Tibial nerve (tissue), 4 donors: ENCODE results near the gene ATXN7L1. TPM values are rescaled to one million over a fixed set of nuclear protein-coding genes. Genes with fewer than 3 reads are reported as not detected.

Source experiments
- DNase-seq, 2 donors: peaks; one replicate each; pipeline ENCODE4 v3.0.0-alpha.2; 2019; ENCODE audit warnings: low spot score in 2 of 2
- H3K27ac ChIP-seq, 4 donors: fragments of 200-600 bp; sonication (generic) in 3 of 4; one replicate each; pipeline ENCODE4 v1.5.1; 2017 to 2019; ENCODE audit warnings: mild to moderate bottlenecking in 1 of 4
- H3K27me3 ChIP-seq, 2 donors: fragments of 200-600 bp; sonication (generic) in 1 of 2; one replicate each; pipeline versions ENCODE4 v1.5.1 to v1.6.0; 2017 to 2019
- H3K36me3 ChIP-seq, 3 donors: fragments of 200-600 bp; sonication (generic); one replicate each; pipeline ENCODE4 v1.5.1; 2018 to 2019
- H3K4me1 ChIP-seq, 4 donors: fragments of 200-600 bp; sonication (generic) in 3 of 4; one replicate each; pipeline ENCODE4 v1.5.1; 2017 to 2019
- H3K4me3 ChIP-seq, 4 donors: fragments of 200-600 bp; sonication (generic) in 3 of 4; one replicate each; pipeline ENCODE4 v1.5.1; 2017 to 2019; ENCODE audit warnings: mild to moderate bottlenecking in 1 of 4, moderate library complexity in 1 of 4
- H3K9me3 ChIP-seq, 4 donors: fragments of 200-600 bp; sonication (generic) in 3 of 4; one replicate each; pipeline ENCODE4 v1.5.1; 2017 to 2019
- EP300 ChIP-seq, 2 donors: sonication (generic); formaldehyde crosslinking; IDR thresholded peaks; one replicate each; pipeline ENCODE4 v1.6.1; 2017; ENCODE audit warnings: antibody characterized with exemption in 2 of 2, mild to moderate bottlenecking in 1 of 2
- POLR2A ChIP-seq, 2 donors: fragments of 450-650 bp; IDR thresholded peaks; one replicate each; pipeline ENCODE4 v1.6.1; 2017; ENCODE audit warnings: antibody characterized with exemption in 2 of 2, mild to moderate bottlenecking in 2 of 2, moderate library complexity in 2 of 2
- WGBS, 2 donors: methylation state at CpG; one replicate each; pipeline ENCODE4 v1.1.5; 2018; 5-methylcytosine and 5-hydroxymethylcytosine counted together
- total RNA-seq, 4 donors: library from RNA; depleted of rRNA; stranded (reverse); fragments of >200 nt; gene quantifications; one replicate each; pipeline ENCODE4 v1.1.0, GENCODE V29; 2016
- TF ChIP-seq, protein P1 (sequence below), 5 experiments: fragments of 200-600 bp in 3 of 5; fragments of 450-650 bp in 2 of 5; sonication (generic) in 3 of 5; IDR thresholded peaks; one replicate each; pipeline ENCODE4 v1.5.1; 2016 to 2019; ENCODE audit warnings: antibody characterized with exemption in 5 of 5, mild to moderate bottlenecking in 3 of 5, moderate library complexity in 2 of 5

The ATXN7L1 gene
- total RNA-seq, 4 donors from 2014 or later, result 14.6 to 22.5 (median 19.1) TPM

DNA sequence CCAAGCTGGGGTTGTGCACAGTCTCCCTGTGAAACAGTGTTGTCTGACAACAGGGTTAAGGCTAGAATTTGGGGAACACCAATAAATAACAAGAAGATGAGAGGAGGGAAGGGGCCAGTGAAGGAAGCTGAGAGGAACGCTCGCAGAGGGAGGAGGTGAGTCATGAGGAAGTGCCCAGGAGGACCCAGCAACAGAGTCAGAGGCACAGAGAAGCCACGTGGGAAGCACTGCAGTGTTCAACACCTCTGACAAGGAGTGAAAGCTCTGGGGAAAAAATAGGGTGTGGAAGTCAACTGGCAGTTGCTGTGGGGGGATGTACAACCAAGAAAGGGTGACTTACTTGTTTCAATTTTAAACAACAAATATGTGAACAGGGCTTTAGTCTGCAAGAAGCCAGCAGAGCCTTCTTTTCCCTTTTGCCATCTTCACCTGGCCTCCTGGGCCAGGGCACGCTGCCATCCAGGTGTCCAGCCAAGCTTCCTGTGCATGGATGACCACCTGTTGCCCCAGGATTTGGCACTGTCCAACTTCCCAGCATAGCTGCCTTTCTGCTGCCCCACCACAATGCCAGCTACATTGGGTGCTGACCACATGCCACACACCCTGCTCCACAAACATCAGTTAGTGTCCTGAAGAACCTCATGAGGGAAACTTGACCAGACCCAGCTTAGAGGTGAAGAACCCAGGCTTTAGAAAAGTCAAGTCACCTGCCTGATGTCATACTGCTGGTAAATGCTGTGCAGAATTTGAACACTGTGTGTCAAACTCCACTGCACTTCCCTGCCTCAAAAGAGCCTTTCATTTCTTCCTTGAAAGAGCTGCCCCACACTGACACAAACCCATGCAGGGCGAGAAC lies 69.6 kb downstream of the ATXN7L1 start:
- TF ChIP-seq EP300 (IDR thresholded peaks at IDR 0.05) (no peak), POLR2A (IDR thresholded peaks at IDR 0.05) (no peak)
- TF ChIP-seq, protein P1, sequence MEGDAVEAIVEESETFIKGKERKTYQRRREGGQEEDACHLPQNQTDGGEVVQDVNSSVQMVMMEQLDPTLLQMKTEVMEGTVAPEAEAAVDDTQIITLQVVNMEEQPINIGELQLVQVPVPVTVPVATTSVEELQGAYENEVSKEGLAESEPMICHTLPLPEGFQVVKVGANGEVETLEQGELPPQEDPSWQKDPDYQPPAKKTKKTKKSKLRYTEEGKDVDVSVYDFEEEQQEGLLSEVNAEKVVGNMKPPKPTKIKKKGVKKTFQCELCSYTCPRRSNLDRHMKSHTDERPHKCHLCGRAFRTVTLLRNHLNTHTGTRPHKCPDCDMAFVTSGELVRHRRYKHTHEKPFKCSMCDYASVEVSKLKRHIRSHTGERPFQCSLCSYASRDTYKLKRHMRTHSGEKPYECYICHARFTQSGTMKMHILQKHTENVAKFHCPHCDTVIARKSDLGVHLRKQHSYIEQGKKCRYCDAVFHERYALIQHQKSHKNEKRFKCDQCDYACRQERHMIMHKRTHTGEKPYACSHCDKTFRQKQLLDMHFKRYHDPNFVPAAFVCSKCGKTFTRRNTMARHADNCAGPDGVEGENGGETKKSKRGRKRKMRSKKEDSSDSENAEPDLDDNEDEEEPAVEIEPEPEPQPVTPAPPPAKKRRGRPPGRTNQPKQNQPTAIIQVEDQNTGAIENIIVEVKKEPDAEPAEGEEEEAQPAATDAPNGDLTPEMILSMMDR (IDR thresholded peaks at IDR 0.05), result no peak
- 66 to 71% methylated on average over 5 of the region's 5 CpGs for WGBS, 2 donors
- H3K4me1 ChIP-seq, result peaks cover 0 to 21% (median 2%) of the 10 kb centered on the region in 4 donors
- H3K36me3 ChIP-seq, result no peaks in the 10 kb centered on the region
- H3K27me3 ChIP-seq, result no peaks in the 10 kb centered on the region
- DNase-seq, result no peak
- no peak overlapping the region for H3K27ac ChIP-seq
- H3K4me3 ChIP-seq, result no peak overlapping the region
- no peaks in the 10 kb centered on the region for H3K9me3 ChIP-seq

DNA sequence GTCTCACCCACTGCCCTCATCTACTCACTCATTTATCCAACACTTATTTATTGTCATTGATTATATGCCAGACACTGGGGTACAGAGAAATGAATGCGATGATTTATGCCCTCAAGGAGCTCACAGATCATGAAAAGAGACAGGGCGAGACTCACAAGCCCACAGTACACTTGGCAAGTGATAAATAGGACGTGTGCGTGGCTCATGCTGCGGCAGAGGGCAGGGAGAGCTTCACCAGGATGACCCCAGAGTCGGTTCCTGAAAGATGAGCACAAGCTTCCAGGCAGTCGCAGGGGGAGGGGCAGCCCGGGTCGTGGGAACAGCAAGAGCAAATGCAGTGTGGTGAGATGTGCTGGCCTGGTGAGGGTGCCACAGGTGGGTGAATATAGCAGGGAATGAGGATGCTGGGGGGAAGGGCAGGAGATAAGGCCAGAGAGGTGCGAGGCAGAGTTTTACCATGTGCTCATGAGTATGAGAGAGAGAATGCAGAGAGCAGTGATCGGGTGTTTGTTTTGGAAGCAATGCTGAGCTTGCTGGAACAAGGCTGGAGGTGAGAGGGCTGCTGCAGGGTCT lies 70.9 kb downstream of the ATXN7L1 start:
- WGBS, 2 donors, result 51 to 54% methylated on average over 11 of the region's 11 CpGs
- H3K27ac ChIP-seq, result no peak overlapping the region

DNA sequence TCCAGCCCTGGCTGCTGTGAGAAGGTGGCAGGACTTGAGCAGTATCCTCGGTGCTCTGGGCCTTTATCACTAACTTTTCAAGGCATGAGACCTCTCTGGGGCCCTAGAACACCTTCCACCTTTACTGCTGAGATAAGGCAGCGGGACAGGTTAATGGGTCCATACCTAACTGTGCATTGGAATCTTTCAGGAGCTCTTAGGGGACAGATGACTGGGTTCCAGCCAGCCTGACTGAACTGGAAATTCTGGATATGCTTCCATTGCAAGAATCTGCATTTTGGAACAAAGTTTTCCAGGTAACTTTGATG lies 73.0 kb downstream of the ATXN7L1 start:
- Histone ChIP-seq H3K4me1 (peaks cover 0 to 17% (median 2%) of the 10 kb centered on the region in 4 donors), H3K27ac (no peak overlapping the region), H3K9me3 (no peaks in the 10 kb centered on the region), H3K4me3 (no peak overlapping the region), H3K27me3 (no peaks in the 10 kb centered on the region), H3K36me3 (no peaks in the 10 kb centered on the region)
- 86 to 94% methylated on average over 2 of the region's 2 CpGs for WGBS, 2 donors
- TF ChIP-seq POLR2A (IDR thresholded peaks at IDR 0.05), result no peak
- TF ChIP-seq EP300 (IDR thresholded peaks at IDR 0.05), result no peak
- TF ChIP-seq, protein P1 (IDR thresholded peaks at IDR 0.05), result no peak
- no peak for DNase-seq

More for the DNA sequence above, 70.9 kb downstream of the ATXN7L1 start:
- Histone ChIP-seq H3K4me1 (peaks cover 0 to 21% (median 2%) of the 10 kb centered on the region in 4 donors), H3K4me3 (no peak overlapping the region), H3K36me3 (no peaks in the 10 kb centered on the region), H3K9me3 (no peaks in the 10 kb centered on the region), H3K27me3 (no peaks in the 10 kb centered on the region)
- TF ChIP-seq, protein P1 (IDR thresholded peaks at IDR 0.05), result no peak
- no peak for TF ChIP-seq POLR2A (IDR thresholded peaks at IDR 0.05)
- no peak for TF ChIP-seq EP300 (IDR thresholded peaks at IDR 0.05)
- DNase-seq, result no peak

DNA sequence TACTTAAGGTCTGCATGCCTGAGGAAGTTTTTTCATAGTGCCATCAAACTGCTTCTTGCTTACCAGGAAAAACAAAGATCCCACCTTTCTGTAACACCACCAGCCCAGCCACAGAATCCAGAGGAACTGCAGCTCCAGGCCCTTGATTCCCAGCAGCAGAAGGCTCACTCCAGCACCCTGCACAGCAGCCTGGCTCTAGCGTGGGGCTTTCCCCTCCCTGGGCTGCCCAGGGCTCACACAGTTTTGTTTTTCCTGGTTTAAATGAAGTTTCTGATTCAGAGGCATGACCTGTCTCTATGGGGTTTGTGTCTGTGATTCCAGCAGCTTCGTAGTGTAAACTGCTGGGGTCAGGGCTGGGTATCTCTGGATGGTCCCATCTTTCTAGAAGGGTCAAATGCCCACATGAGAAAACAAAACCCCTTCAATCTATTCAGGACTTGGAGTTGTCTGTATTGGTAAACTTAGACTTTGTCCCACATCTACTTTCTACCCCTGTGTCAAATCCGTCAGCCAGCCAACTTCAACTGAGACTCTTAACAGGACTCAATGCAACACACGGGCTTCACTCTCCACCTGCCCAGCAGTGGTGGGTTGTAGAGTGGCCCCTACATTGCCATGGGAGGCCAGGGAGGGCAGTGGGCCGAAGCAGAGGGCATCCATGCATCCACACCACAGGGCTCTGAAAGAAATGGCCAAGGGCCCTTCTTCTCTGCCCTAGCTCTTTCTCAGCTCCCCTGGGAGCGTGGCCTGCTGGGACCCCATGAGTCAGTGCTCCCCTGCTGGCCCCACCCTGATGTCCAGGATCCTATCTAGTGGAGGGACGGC lies 73.6 kb downstream of the ATXN7L1 start:
- whole genome bisulfite sequencing, 2 donors, result 77 to 79% methylated on average over 6 to 7 of the region's 7 CpGs
- TF ChIP-seq EP300 (IDR thresholded peaks at IDR 0.05) (no peak), POLR2A (IDR thresholded peaks at IDR 0.05) (no peak)
- TF ChIP-seq, protein P1 (IDR thresholded peaks at IDR 0.05), result no peak
- no peaks in the 10 kb centered on the region for H3K36me3 ChIP-seq
- H3K9me3 ChIP-seq, result no peaks in the 10 kb centered on the region
- DNase-seq, result no peak
- peaks cover 0 to 17% (median 2%) of the 10 kb centered on the region in 4 donors for H3K4me1 ChIP-seq
- no peaks in the 10 kb centered on the region for H3K27me3 ChIP-seq
- H3K4me3 ChIP-seq, result no peak overlapping the region
- no peak overlapping the region for H3K27ac ChIP-seq
